GM12873 (cell line): ENCODE results near the gene ANAPC15.
"Not testable (repeated sequence)": the region's sequence is repeated elsewhere in the genome, so short reads cannot be mapped to it uniquely, and the experiment has no call there.

Experiments
- TF ChIP-seq, protein P1 (sequence below): IDR thresholded peaks from 2 replicates; pipeline ENCODE4 v1.5.1; 2012; ENCODE audit warnings: low read depth, mild to moderate bottlenecking, moderate library complexity, low read length, control low read depth; ENCODE audit not compliant: insufficient read depth; ENCODE audit errors: missing control alignments

Gene ANAPC15

DNA sequence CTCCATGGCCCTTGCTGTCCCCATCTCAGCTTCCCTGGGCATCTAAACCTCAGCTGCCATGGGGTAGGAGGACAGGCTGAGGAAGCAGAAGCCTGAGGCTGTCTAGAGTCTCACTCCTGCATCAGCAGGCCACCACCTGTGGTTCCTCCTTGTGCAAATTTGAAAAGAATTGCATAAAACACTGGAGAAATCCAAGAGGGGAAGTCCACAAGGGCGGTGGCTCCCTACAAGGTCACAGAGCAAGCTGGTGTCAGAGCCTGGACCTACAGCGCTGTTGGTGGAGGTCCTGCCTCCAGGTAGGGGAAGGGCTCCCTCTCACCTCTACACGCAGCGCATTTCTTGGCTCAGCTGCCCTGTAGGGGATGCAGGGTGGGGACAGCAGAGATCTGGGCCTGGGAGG is 23.0 kb upstream of the ANAPC15 start, which contains the start of gene FOLR3:
Gene FOLR3, plus strand, starts transcription at position 253 of the 400 bp plus-strand sequence. CDS start 228 bp downstream, outside the sequence.
- TF ChIP-seq, protein P1, sequence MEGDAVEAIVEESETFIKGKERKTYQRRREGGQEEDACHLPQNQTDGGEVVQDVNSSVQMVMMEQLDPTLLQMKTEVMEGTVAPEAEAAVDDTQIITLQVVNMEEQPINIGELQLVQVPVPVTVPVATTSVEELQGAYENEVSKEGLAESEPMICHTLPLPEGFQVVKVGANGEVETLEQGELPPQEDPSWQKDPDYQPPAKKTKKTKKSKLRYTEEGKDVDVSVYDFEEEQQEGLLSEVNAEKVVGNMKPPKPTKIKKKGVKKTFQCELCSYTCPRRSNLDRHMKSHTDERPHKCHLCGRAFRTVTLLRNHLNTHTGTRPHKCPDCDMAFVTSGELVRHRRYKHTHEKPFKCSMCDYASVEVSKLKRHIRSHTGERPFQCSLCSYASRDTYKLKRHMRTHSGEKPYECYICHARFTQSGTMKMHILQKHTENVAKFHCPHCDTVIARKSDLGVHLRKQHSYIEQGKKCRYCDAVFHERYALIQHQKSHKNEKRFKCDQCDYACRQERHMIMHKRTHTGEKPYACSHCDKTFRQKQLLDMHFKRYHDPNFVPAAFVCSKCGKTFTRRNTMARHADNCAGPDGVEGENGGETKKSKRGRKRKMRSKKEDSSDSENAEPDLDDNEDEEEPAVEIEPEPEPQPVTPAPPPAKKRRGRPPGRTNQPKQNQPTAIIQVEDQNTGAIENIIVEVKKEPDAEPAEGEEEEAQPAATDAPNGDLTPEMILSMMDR, result not testable (repeated sequence)

DNA sequence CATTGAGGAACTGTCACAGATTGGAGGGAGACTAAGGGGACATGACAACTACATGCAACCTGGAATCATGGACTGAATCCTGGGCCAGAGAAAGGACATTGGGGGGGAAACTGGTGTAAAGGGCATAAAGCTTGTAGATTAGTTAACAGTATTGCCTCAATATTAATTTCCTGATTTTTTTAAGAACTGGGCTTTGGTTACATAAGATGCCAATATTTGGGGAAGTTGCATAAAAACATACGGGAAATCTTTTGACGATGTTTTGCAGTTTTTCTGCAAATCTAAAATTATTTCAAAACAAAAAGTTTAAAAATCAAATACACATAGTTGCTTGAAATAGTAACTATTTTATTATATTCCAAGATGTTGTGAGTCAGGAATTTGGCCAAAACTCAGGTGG is 20.2 kb upstream of the ANAPC15 start:
- TF ChIP-seq, protein P1, result no peak

DNA sequence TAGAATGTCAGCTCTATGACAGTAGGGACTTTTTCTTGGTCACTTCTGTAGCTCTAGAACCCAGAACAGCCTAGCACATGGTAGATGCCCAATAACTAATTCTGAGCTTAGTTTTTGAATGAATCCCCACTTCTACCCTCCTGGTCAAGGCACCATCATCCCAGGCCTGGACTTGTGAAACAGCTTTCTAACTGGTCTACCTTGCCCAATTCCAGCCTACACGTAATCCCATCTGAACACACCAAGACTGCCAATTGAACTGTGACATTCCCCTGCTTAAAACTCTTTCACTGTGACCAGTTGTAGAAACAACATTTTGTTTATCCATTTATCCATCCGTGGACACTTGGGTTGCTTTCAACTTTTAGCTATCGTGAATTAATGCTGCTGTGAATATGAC is 16.9 kb upstream of the ANAPC15 start:
- TF ChIP-seq, protein P1, result no peak

DNA sequence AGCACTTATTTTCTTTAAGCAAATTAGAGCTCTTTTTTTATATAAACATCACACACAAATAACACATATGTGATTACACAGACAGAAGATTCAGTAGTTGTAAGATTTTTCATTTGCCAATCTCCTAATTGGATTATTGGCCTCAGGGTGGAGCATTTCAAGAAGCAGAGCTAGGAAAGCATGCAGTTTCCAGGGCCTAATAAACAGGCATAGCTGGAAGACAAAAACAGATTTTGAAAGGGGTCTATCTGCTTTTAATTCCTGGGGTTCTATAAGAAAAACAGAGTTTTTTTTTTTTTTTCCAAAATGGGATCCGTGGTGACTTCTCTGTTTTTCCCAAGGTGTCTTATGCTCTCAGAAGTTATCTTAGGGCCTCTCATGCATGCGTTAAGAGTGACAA is 15.4 kb upstream of the ANAPC15 start:
- TF ChIP-seq, protein P1, result no peak

DNA sequence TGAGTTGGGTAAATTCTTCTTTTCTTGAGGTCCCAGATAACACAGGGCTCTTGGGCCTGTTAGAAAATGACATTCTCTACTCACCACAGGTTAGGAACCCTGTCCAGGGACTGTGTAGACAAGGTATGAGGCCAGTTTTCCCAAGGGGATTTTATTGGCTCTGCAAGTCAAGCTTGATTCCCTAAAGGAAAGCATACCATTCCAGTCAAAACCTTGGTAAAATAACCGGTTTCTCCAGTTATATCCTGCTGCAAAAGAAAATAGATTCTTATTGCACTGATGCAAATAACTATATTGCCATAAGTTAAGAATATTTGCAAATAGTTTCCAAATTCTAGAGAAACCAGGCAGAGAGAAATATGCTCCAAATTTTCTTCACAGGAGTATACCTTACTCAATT is 13.5 kb upstream of the ANAPC15 start:
- TF ChIP-seq, protein P1, result no peak

DNA sequence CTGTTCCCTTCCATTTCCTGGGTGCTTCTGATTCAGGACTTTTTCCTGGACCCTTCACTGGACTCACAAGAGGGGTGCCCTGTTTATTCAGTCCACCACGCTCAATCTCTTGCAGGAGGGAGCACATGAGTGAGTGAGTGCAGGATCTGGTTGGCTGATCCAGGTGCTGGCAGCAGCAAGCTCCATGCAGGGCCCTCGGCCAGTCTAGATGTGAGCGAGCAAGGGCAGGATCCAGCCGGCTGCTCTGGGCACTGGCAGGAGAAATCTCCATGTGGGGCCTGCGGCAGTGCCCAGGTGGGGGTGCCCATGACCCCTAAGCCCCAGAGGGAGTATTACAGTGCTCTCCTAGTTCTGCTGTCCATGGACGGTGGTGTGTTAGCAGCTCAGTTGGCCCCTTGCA is 11.6 kb upstream of the ANAPC15 start:
- TF ChIP-seq, protein P1, result no peak

DNA sequence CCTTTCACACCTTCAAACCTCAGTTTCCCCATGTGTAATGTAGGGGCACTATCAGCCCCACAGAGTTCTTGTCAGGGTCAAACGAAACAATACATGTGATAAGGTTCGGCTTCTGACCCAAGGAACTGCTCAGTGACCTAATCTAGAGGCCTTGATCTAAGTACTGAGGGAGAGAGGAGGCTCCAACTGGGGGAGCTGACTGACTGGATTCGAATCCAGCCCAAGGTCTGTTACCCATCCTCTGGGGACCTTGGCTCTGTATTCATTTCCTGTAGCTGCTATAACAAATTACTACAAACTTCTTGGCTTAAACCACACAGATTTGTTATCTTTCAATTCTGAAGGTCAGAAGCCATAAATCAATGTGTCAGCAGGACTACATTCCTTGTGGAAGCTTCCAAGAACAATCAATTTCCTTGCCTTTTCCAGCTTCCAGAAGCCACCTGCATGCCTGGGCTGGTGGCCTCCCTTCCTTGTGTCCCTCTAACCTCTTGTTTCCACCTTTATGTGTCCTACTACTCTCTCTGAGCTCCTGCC is 10.7 kb upstream of the ANAPC15 start:
- TF ChIP-seq, protein P1, result no peak

DNA sequence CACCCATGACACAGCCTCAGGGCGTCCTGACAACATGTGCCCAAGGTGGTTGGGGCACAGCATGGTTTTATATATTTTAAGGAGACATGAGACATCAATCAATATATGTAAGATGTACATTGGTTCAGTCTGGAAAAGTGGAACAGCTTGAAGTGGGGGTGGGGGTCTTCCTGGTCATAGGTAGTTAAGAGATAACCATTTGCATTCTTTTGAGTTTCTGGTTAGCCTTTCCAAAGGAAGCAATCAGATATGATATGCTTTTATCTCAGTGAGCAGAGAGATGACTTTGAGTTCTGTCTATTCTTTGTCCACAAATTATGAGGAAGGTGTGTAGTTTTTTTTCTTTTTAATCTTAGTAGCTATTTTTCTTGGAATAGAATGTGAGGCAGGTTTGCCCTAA is 10.1 kb upstream of the ANAPC15 start:
- TF ChIP-seq, protein P1, result no peak
